PFSK-1 (cell line): ENCODE results near the gene ZNF394.

Source experiments
- POLR2AphosphoS5 ChIP-seq: IDR thresholded peaks from 2 replicates; pipeline ENCODE4 v1.6.1; 2012; ENCODE audit warnings: low read depth, mild to moderate bottlenecking, control low read depth, low read length, moderate library complexity
- TF ChIP-seq, protein P1 (sequence below), 2 experiments: IDR thresholded peaks; 2 replicates each; pipeline versions ENCODE4 v1.6.1 to v1.8.0; 2011 to 2012; ENCODE audit warnings: low read depth in 2 of 2, low read length in 2 of 2, control low read depth in 1 of 2, inconsistent platforms in 1 of 2, mild to moderate bottlenecking in 1 of 2, moderate library complexity in 1 of 2; ENCODE audit not compliant: insufficient read depth in 1 of 2

DNA sequence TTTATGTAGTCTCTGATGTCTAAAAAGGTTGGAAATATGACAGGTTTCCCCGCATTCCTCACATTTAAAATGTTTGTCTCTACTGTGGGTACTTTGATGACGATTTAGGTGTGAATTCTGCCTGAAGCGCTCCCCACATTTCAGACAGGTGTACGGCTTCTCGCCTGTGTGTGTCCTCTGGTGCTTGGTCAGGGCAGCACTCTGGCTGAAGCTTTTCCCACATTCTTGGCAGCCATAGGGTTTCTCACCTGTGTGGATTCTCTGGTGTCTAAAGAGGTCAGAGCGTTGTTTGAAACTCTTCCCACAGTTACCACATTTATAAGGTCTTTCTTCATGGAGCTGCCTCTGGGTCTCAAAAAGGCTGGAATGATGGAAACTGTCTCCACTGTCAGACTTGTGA, 6.3 kb downstream of the ZNF394 start:
- no peak for TF ChIP-seq POLR2AphosphoS5
- TF ChIP-seq, protein P1, sequence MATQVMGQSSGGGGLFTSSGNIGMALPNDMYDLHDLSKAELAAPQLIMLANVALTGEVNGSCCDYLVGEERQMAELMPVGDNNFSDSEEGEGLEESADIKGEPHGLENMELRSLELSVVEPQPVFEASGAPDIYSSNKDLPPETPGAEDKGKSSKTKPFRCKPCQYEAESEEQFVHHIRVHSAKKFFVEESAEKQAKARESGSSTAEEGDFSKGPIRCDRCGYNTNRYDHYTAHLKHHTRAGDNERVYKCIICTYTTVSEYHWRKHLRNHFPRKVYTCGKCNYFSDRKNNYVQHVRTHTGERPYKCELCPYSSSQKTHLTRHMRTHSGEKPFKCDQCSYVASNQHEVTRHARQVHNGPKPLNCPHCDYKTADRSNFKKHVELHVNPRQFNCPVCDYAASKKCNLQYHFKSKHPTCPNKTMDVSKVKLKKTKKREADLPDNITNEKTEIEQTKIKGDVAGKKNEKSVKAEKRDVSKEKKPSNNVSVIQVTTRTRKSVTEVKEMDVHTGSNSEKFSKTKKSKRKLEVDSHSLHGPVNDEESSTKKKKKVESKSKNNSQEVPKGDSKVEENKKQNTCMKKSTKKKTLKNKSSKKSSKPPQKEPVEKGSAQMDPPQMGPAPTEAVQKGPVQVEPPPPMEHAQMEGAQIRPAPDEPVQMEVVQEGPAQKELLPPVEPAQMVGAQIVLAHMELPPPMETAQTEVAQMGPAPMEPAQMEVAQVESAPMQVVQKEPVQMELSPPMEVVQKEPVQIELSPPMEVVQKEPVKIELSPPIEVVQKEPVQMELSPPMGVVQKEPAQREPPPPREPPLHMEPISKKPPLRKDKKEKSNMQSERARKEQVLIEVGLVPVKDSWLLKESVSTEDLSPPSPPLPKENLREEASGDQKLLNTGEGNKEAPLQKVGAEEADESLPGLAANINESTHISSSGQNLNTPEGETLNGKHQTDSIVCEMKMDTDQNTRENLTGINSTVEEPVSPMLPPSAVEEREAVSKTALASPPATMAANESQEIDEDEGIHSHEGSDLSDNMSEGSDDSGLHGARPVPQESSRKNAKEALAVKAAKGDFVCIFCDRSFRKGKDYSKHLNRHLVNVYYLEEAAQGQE (IDR thresholded peaks at IDR 0.05; ENCODE audit: insufficient read depth in 1 of 2, low read depth in 2 of 2, low read length in 2 of 2) = no peak
